ENCODE data around the gene EIF2B2.

EIF2B2 gene

GRCh38 chr14:74973003-74973653, 29.6 kb upstream of the EIF2B2 start:
- TF ChIP-seq POU2F2 (IDR thresholded peaks at IDR 0.05; ENCODE audit: low read depth, low read length): no peak
- peak; percentile 17; the same call in 1 of the 2 replicates for TF ChIP-seq SPI1 (IDR thresholded peaks at IDR 0.05; ENCODE audit: low read depth, low read length)
- DNase-seq (ENCODE audit: insufficient read length, low spot score) (peak; percentile 67), FAIRE-seq (peak; percentile 88)

- DNase-seq (ENCODE audit: insufficient read length, low spot score): no peak
- no peak for TF ChIP-seq POLR2A (IDR thresholded peaks at IDR 0.05; ENCODE audit: low read depth, low read length)
- no peak for TF ChIP-seq POU2F2 (IDR thresholded peaks at IDR 0.05; ENCODE audit: low read depth, low read length)
- no peak for TF ChIP-seq PAX5 (IDR thresholded peaks at IDR 0.05; ENCODE audit: insufficient read depth, low read length, severe bottlenecking)
- TF ChIP-seq POLR2AphosphoS5 (IDR thresholded peaks at IDR 0.05; ENCODE audit: low read depth, low read length): no peak
- TF ChIP-seq SPI1 (IDR thresholded peaks at IDR 0.05; ENCODE audit: low read depth, low read length): no peak
- no peak for TF ChIP-seq TAF1 (IDR thresholded peaks at IDR 0.05; ENCODE audit: low read depth, low read length)
- no peak for FAIRE-seq
These were observed 28.8 kb upstream of the EIF2B2 start for GRCh38 chr14:74973905-74974363.

- DNase-seq (ENCODE audit: insufficient read length, low spot score) (no peak), FAIRE-seq (no peak)
- TF ChIP-seq POLR2AphosphoS5 (IDR thresholded peaks at IDR 0.05; ENCODE audit: low read depth, low read length): no peak
These were observed 28.2 kb upstream of the EIF2B2 start for GRCh38 chr14:74974364-74975058.

- TF ChIP-seq TAF1 (IDR thresholded peaks at IDR 0.05; ENCODE audit: low read depth, low read length): no peak
- no peak for TF ChIP-seq POLR2A (IDR thresholded peaks at IDR 0.05; ENCODE audit: low read depth, low read length)
- no peak for TF ChIP-seq SPI1 (IDR thresholded peaks at IDR 0.05; ENCODE audit: low read depth, low read length)
- TF ChIP-seq POLR2AphosphoS5 (IDR thresholded peaks at IDR 0.05; ENCODE audit: low read depth, low read length): no peak
- no peak for TF ChIP-seq PAX5 (IDR thresholded peaks at IDR 0.05; ENCODE audit: insufficient read depth, low read length, severe bottlenecking)
- TF ChIP-seq POU2F2 (IDR thresholded peaks at IDR 0.05; ENCODE audit: low read depth, low read length): no peak
- DNase-seq (ENCODE audit: insufficient read length, low spot score) (no peak), FAIRE-seq (no peak)
These were observed 27.5 kb upstream of the EIF2B2 start for GRCh38 chr14:74975059-74975810.

- TF ChIP-seq SPI1 (IDR thresholded peaks at IDR 0.05; ENCODE audit: low read depth, low read length) (no peak), POLR2AphosphoS5 (IDR thresholded peaks at IDR 0.05; ENCODE audit: low read depth, low read length) (no peak), POU2F2 (IDR thresholded peaks at IDR 0.05; ENCODE audit: low read depth, low read length) (no peak), TAF1 (IDR thresholded peaks at IDR 0.05; ENCODE audit: low read depth, low read length) (no peak), POLR2A (IDR thresholded peaks at IDR 0.05; ENCODE audit: low read depth, low read length) (no peak), PAX5 (IDR thresholded peaks at IDR 0.05; ENCODE audit: insufficient read depth, low read length, severe bottlenecking) (no peak)
- peak; percentile 33 for FAIRE-seq
- DNase-seq (ENCODE audit: insufficient read length, low spot score): no peak
These were observed 26.2 kb upstream of the EIF2B2 start for GRCh38 chr14:74976264-74977113.

- DNase-seq (ENCODE audit: insufficient read length, low spot score): no peak
- no peak for TF ChIP-seq TAF1 (IDR thresholded peaks at IDR 0.05; ENCODE audit: low read depth, low read length)
- TF ChIP-seq POU2F2 (IDR thresholded peaks at IDR 0.05; ENCODE audit: low read depth, low read length): no peak
- no peak for TF ChIP-seq PAX5 (IDR thresholded peaks at IDR 0.05; ENCODE audit: insufficient read depth, low read length, severe bottlenecking)
- no peak for TF ChIP-seq POLR2AphosphoS5 (IDR thresholded peaks at IDR 0.05; ENCODE audit: low read depth, low read length)
- no peak for TF ChIP-seq POLR2A (IDR thresholded peaks at IDR 0.05; ENCODE audit: low read depth, low read length)
- no peak for TF ChIP-seq SPI1 (IDR thresholded peaks at IDR 0.05; ENCODE audit: low read depth, low read length)
- FAIRE-seq: no peak
These were observed 25.4 kb upstream of the EIF2B2 start for GRCh38 chr14:74977164-74977900.

GRCh38 chr14:74977901-74978385, 24.8 kb upstream of the EIF2B2 start:
- FAIRE-seq (no peak), DNase-seq (ENCODE audit: insufficient read length, low spot score) (no peak)
- TF ChIP-seq POLR2A (IDR thresholded peaks at IDR 0.05; ENCODE audit: low read depth, low read length) (no peak), TAF1 (IDR thresholded peaks at IDR 0.05; ENCODE audit: low read depth, low read length) (no peak), PAX5 (IDR thresholded peaks at IDR 0.05; ENCODE audit: insufficient read depth, low read length, severe bottlenecking) (no peak), SPI1 (IDR thresholded peaks at IDR 0.05; ENCODE audit: low read depth, low read length) (no peak), POU2F2 (IDR thresholded peaks at IDR 0.05; ENCODE audit: low read depth, low read length) (no peak), POLR2AphosphoS5 (IDR thresholded peaks at IDR 0.05; ENCODE audit: low read depth, low read length) (no peak)

- FAIRE-seq: no peak
- no peak for DNase-seq (ENCODE audit: insufficient read length, low spot score)
- TF ChIP-seq POU2F2 (IDR thresholded peaks at IDR 0.05; ENCODE audit: low read depth, low read length) (no peak), TAF1 (IDR thresholded peaks at IDR 0.05; ENCODE audit: low read depth, low read length) (no peak), PAX5 (IDR thresholded peaks at IDR 0.05; ENCODE audit: insufficient read depth, low read length, severe bottlenecking) (no peak), POLR2AphosphoS5 (IDR thresholded peaks at IDR 0.05; ENCODE audit: low read depth, low read length) (no peak), SPI1 (IDR thresholded peaks at IDR 0.05; ENCODE audit: low read depth, low read length) (no peak), POLR2A (IDR thresholded peaks at IDR 0.05; ENCODE audit: low read depth, low read length) (no peak)
These were observed 24.2 kb upstream of the EIF2B2 start for GRCh38 chr14:74978416-74978947.
